Lung microvascular endothelial cell (primary cell): ENCODE results near the gene GRPEL1. TPM values are rescaled to one million over a fixed set of nuclear protein-coding genes. Genes with fewer than 3 reads are reported as not detected.
"Not testable (repeated sequence)": the region's sequence is repeated elsewhere in the genome, so short reads cannot be mapped to it uniquely, and the experiment has no call there.

Experiments
- DNase-seq, 2 donors: peaks; one replicate each; pipeline versions ENCODE4 v3.0.0 to v3.0.0-alpha.2; 2010; ENCODE audit warnings: low read depth in 2 of 2
- total RNA-seq: library from RNA; depleted of rRNA; stranded (reverse); fragments of >200 nt; gene quantifications from 2 replicates; pipeline ENCODE4 v1.2.1, GENCODE V29; 2014

GRPEL1 gene
- total RNA-seq: 15.3 and 21.6 TPM in 2 replicates

- DNase-seq: peak; percentile 99
Observed at GRCh38 chr4:7067452-7068278, at the start of gene GRPEL1. TSS of gene GRPEL1 (minus strand) at chr4:7068064. CDS start at chr4:7068032, 32 bp downstream.

DNA sequence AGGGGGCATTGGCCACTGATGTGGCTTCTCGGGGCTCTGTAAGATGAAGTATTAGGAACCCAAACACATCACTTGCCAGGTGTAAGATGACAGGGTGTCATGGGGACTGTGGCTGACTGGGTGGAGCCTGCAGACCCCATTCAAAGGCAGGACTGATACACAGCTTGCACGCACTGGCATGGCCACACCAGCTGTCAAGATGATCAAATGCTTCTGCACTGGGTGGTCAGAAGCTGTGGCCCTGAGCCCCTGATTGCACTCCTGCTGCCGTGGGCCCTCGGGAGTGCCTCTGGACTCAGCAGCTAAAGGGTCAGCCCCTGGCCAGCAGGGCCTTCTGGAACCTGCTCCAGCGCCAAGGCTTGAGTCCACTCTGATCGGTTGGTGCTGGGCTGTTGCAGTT is 48.8 kb upstream of the GRPEL1 start:
- no peak for DNase-seq

DNA sequence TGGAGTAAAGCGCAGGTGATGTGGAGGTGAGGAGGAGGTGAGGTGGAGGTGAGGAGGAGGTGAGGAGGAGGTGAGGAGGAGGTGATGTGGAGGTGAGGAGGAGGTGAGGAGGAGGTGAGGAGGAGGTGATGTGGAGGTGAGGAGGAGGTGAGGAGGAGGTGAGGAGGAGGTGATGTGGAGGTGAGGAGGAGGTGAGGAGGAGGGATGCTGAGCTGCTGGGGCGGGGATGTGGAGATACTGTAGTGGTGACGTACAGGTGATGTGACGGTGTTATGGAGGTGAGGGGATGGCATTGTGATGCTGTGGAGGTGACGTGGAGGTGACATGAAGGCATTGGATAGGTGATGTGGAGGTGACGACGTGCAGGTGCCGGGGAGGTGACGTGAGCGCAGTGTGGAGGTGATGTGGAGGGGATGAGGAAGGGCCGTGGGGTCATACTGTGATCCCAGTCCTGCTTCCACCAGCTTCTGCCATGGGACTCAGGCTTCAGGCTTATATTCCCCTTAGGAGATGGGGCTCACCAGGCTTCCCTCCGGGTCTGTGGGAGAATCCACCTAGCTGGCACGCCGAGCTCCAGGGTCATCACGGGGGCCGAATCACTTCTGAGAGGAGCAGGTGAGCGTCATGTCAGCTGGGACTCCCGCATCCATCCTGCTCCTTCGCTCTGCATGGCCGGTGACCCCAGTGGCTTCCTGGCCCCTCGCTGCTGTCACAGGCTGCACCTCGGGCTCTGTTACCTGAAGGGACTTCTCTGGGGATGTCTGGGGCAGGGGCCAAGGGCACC is 47.9 kb upstream of the GRPEL1 start:
- no peak for DNase-seq

- no peak for DNase-seq
Observed at GRCh38 chr4:7112656-7113055, 44.8 kb upstream of the GRPEL1 start.

DNA sequence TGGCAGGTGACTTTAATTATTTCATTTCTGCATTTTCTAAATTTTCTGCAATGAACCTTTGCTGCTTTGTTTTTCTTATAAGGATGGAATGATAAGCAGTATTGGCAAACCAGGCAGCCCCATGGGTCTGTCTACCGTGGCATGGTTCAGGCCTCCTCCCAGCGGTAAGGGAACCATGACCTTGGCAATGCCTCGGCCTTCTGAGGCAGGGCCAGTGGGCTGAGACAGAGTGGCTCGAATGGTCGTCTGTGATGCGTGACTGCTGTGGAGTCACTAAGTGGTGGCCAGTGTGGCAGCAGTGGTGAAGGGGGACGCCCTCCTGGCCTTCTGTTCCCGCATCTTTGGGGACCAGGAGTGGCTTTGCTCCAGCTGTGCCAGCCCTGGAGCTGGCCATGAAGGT is 43.6 kb upstream of the GRPEL1 start:
- DNase-seq: no peak

DNA sequence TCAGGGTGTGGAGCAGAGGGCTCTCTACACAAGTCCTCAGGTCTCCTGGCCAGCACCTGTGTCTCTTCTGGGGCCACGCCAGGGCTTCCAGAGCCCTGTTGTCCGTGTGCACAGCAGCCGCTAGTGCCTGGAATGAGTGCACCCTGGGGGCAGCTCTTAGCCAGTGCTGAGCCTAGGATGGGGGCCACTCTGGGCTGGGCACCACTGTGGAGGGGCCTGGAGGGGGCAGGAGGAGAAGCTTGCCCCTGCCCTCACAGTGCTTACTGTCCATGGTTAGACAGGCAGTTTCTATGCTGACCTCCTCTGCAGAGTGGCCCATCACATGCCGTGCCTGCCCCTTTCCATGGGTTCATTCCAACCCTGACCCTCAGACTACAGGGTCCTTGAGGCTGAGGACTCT is 42.7 kb upstream of the GRPEL1 start:
- DNase-seq: no peak

GRCh38 chr4:7109169-7109568 is 41.3 kb upstream of the GRPEL1 start:
- DNase-seq: no peak

- DNase-seq: no peak
Observed at GRCh38 chr4:7108660-7109059, 40.8 kb upstream of the GRPEL1 start.

- DNase-seq: no peak
Observed at GRCh38 chr4:7108046-7108625, 40.3 kb upstream of the GRPEL1 start.

GRCh38 chr4:7107166-7107905 is 39.5 kb upstream of the GRPEL1 start:
- DNase-seq: no peak

DNA sequence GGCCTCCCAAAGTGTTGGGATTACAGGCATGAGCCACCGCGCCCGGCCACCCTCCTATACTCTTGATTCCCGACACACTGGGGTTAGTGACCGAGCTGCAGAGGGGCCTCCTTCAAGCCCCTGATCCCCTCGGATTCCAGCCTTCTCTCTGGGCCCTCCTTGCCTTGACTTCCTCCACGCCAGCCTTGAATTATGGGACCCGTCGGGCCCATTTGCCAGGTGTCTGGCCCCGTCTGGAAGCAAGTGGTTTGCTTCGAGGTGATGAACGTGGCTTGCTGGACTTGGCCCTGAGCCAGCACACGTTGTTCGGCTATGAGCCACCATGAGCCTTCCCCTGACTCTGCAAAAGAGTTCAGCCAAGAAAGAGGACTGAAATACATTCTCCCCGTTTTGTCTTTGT is 37.4 kb upstream of the GRPEL1 start:
- DNase-seq: no peak

- no peak for DNase-seq
Observed at GRCh38 chr4:7104366-7105031, 36.6 kb upstream of the GRPEL1 start.

- DNase-seq: peak in 1 of 2 donors; percentile 88
Observed at GRCh38 chr4:7103607-7104365, 35.9 kb upstream of the GRPEL1 start.

DNA sequence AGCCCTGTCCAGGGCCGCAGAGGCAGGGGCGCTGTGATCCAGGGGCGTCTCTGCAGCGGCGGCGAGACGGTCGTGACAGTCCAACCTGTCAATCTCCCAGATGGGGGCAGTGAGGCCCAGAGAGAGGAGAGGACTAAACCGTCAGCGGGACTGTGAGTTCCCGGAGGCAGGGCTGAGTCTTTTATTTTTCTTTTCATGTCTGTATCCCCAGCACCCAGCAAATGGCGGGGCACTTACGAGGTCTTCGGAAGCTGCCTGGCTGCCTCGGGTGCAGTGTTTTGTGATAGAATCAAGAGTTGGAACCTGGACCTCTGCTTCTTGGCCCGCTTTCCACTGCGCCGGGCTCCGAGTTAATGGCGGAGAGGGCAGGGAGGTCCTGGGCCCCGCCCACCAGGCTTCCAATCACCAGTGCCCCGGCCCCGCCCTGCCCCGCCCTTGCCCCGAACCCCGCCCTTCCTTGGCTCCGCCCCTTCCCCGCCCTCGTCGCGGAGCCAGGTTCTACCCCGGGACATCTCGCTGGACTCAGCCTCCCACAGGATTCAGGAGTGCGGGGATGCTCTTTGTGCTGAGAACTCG is 35.3 kb upstream of the GRPEL1 start:
- peak; percentile 58 to 79 for DNase-seq

GRCh38 chr4:7102516-7102909 is 34.6 kb upstream of the GRPEL1 start:
- DNase-seq: not testable (repeated sequence)

DNA sequence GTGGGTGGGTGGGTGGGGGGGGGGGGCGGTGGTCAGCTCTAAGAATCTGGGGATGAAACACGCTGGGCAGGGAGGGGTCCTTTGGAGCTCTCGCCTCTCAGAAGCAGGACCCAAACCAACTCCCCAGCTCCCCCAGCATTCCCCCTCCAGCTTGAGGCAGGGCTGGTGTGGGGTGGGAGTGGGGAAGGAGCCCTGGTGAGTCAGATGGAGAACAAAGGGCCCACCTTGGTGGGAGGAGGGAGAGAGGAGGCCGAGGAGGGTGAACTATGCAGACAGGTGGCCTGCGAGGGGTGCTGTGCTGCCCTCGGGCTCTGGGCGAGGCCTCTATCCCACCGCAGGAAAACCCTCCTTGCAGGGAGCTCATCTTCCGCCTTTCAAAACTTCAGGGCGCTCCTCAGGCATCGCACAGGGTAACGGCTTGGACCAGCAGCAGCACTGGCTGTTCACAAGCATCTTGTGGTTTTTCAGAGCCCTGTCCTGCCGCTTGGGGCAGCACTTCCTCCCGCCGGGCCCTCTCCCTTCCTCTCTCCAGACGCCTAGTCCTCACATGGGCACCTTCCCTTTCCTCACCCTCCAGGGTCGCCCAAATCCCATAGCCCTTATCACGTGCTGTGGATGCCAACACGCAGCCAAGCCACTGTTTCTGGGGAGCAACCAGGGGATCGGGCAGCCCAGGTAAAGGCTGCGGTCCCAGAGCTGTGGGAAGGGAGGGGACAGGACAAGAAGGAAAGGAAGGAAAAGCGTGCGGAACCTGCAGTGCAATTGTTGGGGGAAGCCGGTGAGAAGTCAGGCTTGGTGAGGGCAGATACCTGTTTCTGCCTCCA is 34.0 kb upstream of the GRPEL1 start:
- DNase-seq: peak; percentile 55 to 61

- DNase-seq: no peak
Observed at GRCh38 chr4:7096236-7096635, 28.4 kb upstream of the GRPEL1 start.

- DNase-seq: no peak
Observed at GRCh38 chr4:7095611-7096155, 27.8 kb upstream of the GRPEL1 start.

DNA sequence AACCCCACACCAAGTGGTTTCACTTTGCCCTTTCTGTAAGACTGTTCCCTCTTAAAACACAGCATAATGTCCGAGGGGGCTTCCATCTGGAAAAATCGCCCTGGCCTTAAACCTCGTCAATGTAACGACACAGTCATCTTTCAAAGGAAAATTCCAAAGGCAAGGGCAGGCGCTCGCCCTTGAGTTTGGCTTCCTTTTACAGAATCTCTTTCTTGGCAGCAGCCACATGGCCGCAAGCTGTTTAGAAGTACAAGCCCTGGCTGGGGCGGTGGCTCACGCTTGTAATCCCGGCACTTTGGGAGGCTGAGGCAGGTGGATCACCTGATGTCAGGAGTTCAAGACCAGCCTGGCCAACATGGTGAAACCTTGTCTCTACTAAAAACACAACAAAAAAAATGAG is 27.1 kb upstream of the GRPEL1 start:
- no peak for DNase-seq
